Dedifferentiated amniotic fluid mesenchymal stem cell (primary cell): Measurements from ENCODE around the gene CLEC7A.
A peak's percentile ranks its signal among the peaks of the same experiment; 100 is the strongest.

Experiments used
- DNase-seq: peaks from one replicate; pipeline ENCODE4 v3.0.0-alpha.2; 2016; ENCODE audit errors: extremely low spot score

CLEC7A gene

GRCh38 chr12:10130042-10130441, at the start of gene CLEC7A:
Gene CLEC7A, minus strand, starts transcription at chr12:10130199. Its CDS starts 117 bp downstream, at chr12:10130082.
- no peak for DNase-seq

DNA sequence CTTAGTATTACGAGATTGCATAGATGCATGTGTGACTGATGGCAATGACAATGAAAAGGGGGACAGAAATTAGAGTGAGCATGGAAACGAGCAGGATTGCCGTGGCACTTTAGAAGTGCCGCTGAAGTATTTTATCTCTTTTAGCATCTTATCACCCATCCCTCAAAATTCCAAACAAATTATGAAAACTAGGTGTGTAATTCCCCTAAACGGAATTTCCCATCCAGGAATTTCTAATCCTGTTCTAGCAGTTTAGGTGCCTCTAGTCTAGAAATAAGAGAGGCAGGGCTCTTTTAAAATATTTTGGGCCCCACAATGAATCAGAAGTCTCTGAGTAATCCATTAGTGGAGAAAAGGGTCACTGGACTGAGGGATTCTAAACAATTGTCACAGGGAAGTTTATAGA, 49.8 kb upstream of the CLEC7A start:
- no peak for DNase-seq

- DNase-seq, result no peak
These were observed 48.8 kb upstream of the CLEC7A start, which contains the start of gene TMEM52B for GRCh38 chr12:10178821-10179220. Gene TMEM52B, plus strand, starts transcription at chr12:10179032. Its CDS starts 543 bp downstream, at chr12:10179575.

GRCh38 chr12:10175846-10176636, 46.0 kb upstream of the CLEC7A start:
- no peak for DNase-seq

DNA sequence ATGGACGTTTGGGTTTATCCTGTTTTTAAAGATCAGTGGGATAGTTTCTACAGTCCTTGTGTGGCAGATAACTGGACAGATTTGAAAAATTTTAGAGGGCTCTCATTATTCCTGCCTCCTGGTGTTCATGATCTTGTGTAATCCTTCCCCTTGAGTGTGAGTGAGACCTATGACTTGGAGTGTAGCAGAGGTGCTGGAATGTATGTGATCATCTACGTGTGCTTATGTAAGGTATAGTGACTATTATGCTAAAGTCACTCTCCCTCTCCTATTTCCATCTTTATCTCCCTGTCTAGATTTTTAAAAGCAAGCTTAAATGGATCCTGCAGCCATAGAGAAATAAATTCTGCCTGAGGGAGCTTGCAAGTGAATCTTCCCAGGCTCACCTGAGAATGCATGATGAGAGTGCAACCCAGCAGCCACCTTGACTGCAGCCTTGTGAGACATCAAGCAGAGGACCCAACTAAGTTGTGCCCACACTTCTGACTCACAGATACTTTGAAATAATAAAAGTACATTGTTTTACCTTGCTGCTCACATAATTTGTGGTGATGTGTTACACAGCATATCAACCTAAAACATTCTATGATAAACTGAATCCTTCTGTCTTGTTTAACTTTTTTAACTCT, 45.1 kb upstream of the CLEC7A start:
- no peak for DNase-seq

GRCh38 chr12:10171973-10172728, 42.2 kb upstream of the CLEC7A start, which contains the start of gene OLR1:
Gene OLR1, minus strand, starts transcription at chr12:10172132. Its CDS starts 55 bp downstream, at chr12:10172077.
- DNase-seq, result no peak

GRCh38 chr12:10170216-10170615, 40.2 kb upstream of the CLEC7A start:
- no peak for DNase-seq

GRCh38 chr12:10169104-10169503, 39.1 kb upstream of the CLEC7A start:
- DNase-seq, result peak; percentile 32

- DNase-seq, result no peak
These were observed 37.6 kb upstream of the CLEC7A start for GRCh38 chr12:10167599-10167998.

GRCh38 chr12:10165421-10165820, 35.4 kb upstream of the CLEC7A start:
- no peak for DNase-seq

- DNase-seq, result no peak
These were observed 33.1 kb upstream of the CLEC7A start for GRCh38 chr12:10163084-10163483.

GRCh38 chr12:10160617-10161385, 30.8 kb upstream of the CLEC7A start:
- no peak for DNase-seq

DNA sequence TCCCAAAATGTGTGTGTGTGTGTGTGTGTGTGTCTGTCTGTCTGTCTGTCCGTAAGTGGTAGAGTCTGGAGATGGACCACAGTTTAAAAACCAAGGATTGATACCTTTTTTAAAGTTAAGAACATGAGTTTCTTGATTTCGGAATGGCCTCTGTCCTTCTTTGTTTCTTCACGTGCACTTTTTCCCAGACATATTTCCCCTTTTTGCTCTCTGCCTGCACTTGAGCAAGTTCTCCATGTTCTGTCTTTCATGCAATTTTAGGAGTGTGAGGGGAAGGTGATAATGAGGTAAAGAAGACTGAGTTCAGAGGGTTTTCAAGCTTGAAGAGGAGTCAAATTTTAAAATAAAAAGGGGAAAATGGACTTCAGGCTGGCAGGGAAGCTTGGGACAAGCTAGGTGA, 29.3 kb upstream of the CLEC7A start:
- DNase-seq, result no peak

DNA sequence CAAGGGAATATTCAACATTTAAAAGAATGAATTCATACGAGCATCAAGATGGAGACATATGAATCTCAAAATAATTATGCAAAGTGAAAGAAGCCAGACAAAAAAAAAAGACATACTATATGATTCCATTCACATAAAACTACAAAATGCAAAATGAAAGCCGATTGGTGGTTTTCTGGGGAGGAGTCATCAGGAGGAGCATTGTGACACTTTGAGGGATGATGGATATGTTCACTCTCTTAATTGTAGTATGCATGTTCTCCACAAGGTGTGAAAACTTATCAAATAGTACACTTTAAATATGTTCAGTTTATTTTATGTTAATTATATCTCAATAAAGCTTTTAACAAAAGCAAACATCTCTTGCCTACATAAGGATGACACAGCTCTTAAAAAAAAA, 28.4 kb upstream of the CLEC7A start:
- no peak for DNase-seq

DNA sequence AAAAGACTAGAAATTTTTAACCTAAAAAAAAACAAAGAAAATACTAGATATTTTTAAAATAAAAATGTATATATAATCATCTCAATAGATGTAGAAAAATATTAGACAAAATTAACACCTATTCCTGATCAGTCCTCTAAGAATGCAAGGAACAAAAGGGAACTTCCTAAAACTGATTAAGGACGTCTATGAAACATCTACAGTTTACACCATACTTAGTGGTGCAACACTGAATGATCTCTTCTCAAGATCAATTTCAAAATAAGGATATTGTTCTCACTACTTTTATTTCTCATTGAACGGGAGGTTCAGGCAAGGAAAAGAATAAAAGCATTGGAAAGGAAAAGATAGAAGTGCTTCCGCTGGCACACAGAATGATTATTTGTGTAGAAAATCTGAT, 26.0 kb upstream of the CLEC7A start:
- DNase-seq, result no peak

GRCh38 chr12:10154145-10154496, 24.1 kb upstream of the CLEC7A start:
- DNase-seq, result no peak

DNA sequence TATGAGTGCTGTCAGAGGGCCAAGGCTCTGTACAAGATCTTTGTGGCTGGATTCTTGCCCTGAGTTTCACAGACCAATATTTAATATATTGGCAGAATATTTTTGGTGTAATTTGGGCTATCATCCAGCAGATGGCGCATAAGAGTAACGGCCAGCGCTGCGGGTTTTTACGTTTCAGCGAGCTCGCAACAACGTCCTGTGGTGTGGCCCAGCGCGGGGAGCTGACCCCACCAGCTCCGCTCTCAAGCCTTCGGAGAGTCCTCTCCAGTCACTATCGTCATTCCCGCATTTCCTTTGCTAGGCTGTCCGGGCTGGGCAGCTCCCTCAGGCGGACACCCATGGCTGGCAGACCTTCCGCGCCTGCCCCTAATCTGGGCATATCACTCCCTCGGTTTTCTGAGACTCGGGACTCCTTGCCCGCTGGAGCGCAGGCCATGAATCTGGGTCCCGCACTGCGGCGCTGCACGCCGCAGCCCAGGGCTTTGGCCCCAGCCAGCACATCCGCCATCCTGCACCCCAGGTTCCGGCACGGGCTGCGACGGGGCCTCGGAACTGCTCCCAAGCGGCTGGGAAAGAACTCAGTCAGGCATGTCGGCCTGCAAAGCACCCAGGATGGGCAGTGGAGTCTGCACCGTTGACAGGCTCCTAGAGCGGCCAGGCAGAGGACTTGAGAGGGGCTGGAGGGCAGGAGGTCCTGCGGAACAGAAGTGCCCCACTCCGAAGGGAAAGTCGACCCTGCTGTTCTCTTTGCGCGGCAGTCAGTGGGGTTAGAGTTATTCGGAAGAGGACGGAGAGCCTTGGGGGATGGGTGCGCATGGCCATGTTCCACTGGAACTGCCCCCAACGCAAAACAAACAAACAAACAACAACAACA, 23.5 kb upstream of the CLEC7A start:
- DNase-seq, result peak; percentile 65

- no peak for DNase-seq
These were observed 21.6 kb upstream of the CLEC7A start for GRCh38 chr12:10151621-10152020.

- no peak for DNase-seq
These were observed 17.9 kb upstream of the CLEC7A start for GRCh38 chr12:10147714-10148403.

DNA sequence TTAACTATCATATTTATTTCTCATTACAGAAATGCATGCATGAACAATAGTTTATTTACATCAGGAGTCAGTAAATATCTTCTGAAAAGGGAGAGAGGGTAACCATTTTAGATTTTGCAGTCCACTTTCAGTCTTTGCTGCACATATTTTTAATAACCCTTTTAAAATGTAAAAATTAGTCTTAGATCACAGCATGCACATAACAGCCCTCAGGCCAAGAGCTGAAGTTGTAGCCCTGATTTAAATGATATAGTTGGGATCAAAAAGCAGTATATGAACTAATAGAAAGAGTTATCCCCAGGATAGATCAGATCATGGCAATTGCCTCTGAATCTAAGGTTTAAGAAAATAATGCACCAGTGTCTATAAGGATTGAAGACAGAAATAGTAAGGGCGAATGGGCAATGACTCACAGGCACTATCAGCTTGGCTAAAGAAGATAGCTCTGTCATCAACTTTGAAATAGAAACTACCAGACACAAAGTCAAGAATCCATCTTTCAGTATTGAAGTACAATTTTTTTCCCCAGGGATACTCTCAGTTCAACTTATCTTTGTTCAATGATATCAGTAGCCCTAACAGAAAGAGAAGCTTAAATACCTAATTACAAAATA, 13.1 kb upstream of the CLEC7A start:
- DNase-seq, result no peak
